Upper lobe of left lung (tissue), 6 donors: ENCODE results near the gene PNPLA6. TPM values are rescaled to one million over a fixed set of nuclear protein-coding genes. Genes with fewer than 3 reads are reported as not detected.

ENCODE experiments used
- ATAC-seq, 2 donors: fragments of 200-7000 bp; cut with Tn5 transposase; one replicate each; pipeline ENCODE4 v1.9.1; 2022; ENCODE audit warnings: mild to moderate bottlenecking in 2 of 2, moderate library complexity in 2 of 2; ENCODE audit not compliant: low FRiP score in 2 of 2
- DNase-seq, 2 donors: peaks; one replicate each; pipeline ENCODE4 v3.0.0-alpha.2; 2019 to 2020
- H3K27ac ChIP-seq, 4 donors: fragments of 200-600 bp; sonication (generic); one replicate each; pipeline ENCODE4 v1.5.1; 2016 to 2019
- H3K27me3 ChIP-seq, 4 donors: fragments of 200-600 bp; sonication (generic); one replicate each; pipeline ENCODE4 v1.5.1; 2017 to 2019
- H3K36me3 ChIP-seq, 4 donors: fragments of 200-600 bp; sonication (generic); one replicate each; pipeline ENCODE4 v1.5.1; 2016 to 2019
- H3K4me1 ChIP-seq, 4 donors: fragments of 200-600 bp; sonication (generic); one replicate each; pipeline ENCODE4 v1.5.1; 2018 to 2019
- H3K4me3 ChIP-seq, 4 donors: fragments of 200-600 bp; sonication (generic); one replicate each; pipeline ENCODE4 v1.5.1; 2017 to 2019; ENCODE audit warnings: mild to moderate bottlenecking in 2 of 4, moderate library complexity in 1 of 4
- H3K9me3 ChIP-seq, 4 donors: fragments of 200-600 bp; sonication (generic); one replicate each; pipeline ENCODE4 v1.5.1; 2018 to 2019
- CTCF ChIP-seq, 6 experiments: fragments of 450-650 bp in 4 of 6; fragments of 200-600 bp in 2 of 6; sonication (generic) in 2 of 6; IDR thresholded peaks; one replicate each; pipeline ENCODE4 v1.5.1; 2016 to 2019; ENCODE audit warnings: antibody characterized with exemption in 6 of 6
- EP300 ChIP-seq, 4 donors: sonication (generic); formaldehyde crosslinking; IDR thresholded peaks; one replicate each; pipeline ENCODE4 v1.5.1; 2017; ENCODE audit warnings: antibody characterized with exemption in 4 of 4, control low read depth in 2 of 4
- POLR2A ChIP-seq, 4 donors: fragments of 450-650 bp; IDR thresholded peaks; one replicate each; pipeline ENCODE4 v1.5.1; 2016 to 2017; ENCODE audit warnings: antibody characterized with exemption in 4 of 4, mild to moderate bottlenecking in 2 of 4
- POLR2AphosphoS5 ChIP-seq, 2 donors: sonication (generic); formaldehyde crosslinking; IDR thresholded peaks; one replicate each; pipeline ENCODE4 v1.5.1; 2017; ENCODE audit warnings: antibody characterized with exemption in 2 of 2
- WGBS, 2 donors: methylation state at CpG; one replicate each; pipeline ENCODE4 v1.1.5; 2017 to 2018; 5-methylcytosine and 5-hydroxymethylcytosine counted together
- total RNA-seq, 6 donors: library from RNA; depleted of rRNA in 4 of 6; stranded (reverse); fragments of >200 nt in 4 of 6; gene quantifications; one replicate each; pipeline versions ENCODE4 v1.1.0 to v1.2.1, GENCODE V29; 2016 to 2021
- donor health status: DM: no; HTN: no; CAD: no; lungs with moderate emphysema.
- donor health status: DM: no; HTN: yes; CAD: no; lungs with severe emphysema.

PNPLA6 gene
- total RNA-seq, 6 donors from 2014 or later, result 125 to 412 (median 328) TPM

- Histone ChIP-seq H3K9me3 (no peaks in the 10 kb centered on the region), H3K4me1 (peaks cover 21 to 37% (median 29%) of the 10 kb centered on the region in 4 donors), H3K36me3 (no peaks in the 10 kb centered on the region), H3K27ac (no peak overlapping the region), H3K27me3 (no peaks in the 10 kb centered on the region), H3K4me3 (no peak overlapping the region)
- TF ChIP-seq CTCF (IDR thresholded peaks at IDR 0.05), result no peak
- no peak for TF ChIP-seq EP300 (IDR thresholded peaks at IDR 0.05)
- no peak for TF ChIP-seq POLR2AphosphoS5 (IDR thresholded peaks at IDR 0.05)
- TF ChIP-seq POLR2A (IDR thresholded peaks at IDR 0.05), result no peak
- DNase-seq, result no peak
- no peak for ATAC-seq
- WGBS, 2 donors, result 59 to 66% methylated on average over 6 of the region's 6 CpGs
Observed at GRCh38 chr19:7512400-7512851, 23.1 kb upstream of the PNPLA6 start.

- Histone ChIP-seq H3K27me3 (no peaks in the 10 kb centered on the region), H3K36me3 (peaks cover 0 to under 1% (median 0%) of the 10 kb centered on the region in 4 donors), H3K4me1 (peaks cover 23 to 28% (median 24%) of the 10 kb centered on the region in 4 donors), H3K9me3 (no peaks in the 10 kb centered on the region), H3K4me3 (no peak overlapping the region), H3K27ac (peak overlapping the region; percentile 84 to 95 (median 86))
- ATAC-seq (no peak), DNase-seq (no peak)
- TF ChIP-seq CTCF (IDR thresholded peaks at IDR 0.05), result no peak
- TF ChIP-seq EP300 (IDR thresholded peaks at IDR 0.05), result no peak
- TF ChIP-seq POLR2A (IDR thresholded peaks at IDR 0.05), result no peak
- TF ChIP-seq POLR2AphosphoS5 (IDR thresholded peaks at IDR 0.05), result no peak
- 82 to 84% methylated on average over 5 of the region's 5 CpGs for WGBS, 2 donors
Observed at GRCh38 chr19:7513809-7514642, 21.5 kb upstream of the PNPLA6 start.

DNA sequence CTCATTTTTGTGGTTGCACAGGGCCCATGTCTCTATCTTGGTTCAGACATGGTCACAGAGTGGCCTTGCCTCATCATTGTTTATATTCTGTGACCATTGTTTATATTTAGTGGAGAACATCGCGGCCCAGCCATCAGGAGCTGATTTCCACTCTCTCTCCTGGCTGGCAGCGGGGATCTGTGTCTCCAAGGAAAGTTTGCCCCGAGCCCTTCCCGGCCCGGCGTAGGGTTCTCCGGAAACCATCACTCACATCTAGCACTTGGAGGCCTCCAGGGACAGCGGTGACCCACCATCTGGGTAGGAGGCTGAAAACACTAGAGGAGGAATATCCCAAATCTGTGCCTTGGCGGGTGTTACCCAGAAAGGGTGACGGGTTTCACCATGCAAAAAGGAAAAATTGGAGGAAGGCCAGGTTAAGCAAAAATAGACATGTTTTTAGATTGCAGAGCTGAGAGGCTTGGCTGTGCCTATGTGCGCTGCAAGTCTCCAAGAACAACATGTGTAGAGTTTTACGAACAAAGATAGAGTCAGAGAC lies 20.3 kb upstream of the PNPLA6 start:
- H3K27ac ChIP-seq, result peak overlapping the region; percentile 84 to 95 (median 86)
- peaks cover 23 to 28% (median 24%) of the 10 kb centered on the region in 4 donors for H3K4me1 ChIP-seq
- H3K4me3 ChIP-seq, result peak overlapping the region in 3 of 4 donors; percentile 74 to 85 (median 74)
- H3K27me3 ChIP-seq, result no peaks in the 10 kb centered on the region
- WGBS, 2 donors, result 48 to 64% methylated on average over 13 of the region's 13 CpGs
- DNase-seq (no peak), ATAC-seq (peak; percentile 12 to 27)
- TF ChIP-seq CTCF (IDR thresholded peaks at IDR 0.05) (no peak), EP300 (IDR thresholded peaks at IDR 0.05) (peak in 2 of 4 donors; percentile 76 to 85), POLR2AphosphoS5 (IDR thresholded peaks at IDR 0.05) (peak; percentile 62 to 81)
- H3K36me3 ChIP-seq, result peaks cover 0 to 12% (median 9%) of the 10 kb centered on the region in 4 donors
- no peaks in the 10 kb centered on the region for H3K9me3 ChIP-seq

DNA sequence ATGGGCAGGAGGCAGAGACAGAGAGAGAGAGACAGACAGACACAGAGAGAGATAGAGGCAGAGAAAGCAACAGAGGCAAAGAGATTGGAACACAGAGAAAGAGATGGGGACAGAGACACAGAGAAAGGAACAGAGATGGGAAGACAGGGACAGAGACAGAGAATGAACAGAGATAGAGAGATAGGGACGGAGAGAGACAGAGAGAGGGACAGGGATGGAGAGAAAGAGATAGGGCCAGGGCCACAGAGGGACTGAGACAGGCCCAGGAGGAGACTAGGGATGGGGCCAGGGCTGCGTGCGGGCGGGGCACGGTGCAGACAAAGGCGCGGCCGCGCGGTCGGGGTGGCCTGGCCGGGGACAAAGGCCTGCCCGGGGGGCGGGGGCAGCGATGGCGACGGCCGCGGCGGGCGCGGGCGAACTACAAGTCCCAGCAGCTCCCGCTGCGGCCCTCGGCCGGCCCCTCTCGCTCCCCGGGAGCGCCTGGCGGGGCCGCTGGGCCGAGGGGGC lies 19.8 kb upstream of the PNPLA6 start, which contains the start of gene ZNF358:
Gene ZNF358, plus strand, starts transcription at position 459 of the 507 bp plus-strand sequence. CDS start 3,140 bp downstream, outside the sequence.
- 2 to 3% methylated on average over 19 to 22 of the region's 33 CpGs for WGBS, 2 donors
- DNase-seq (peak; percentile 73 to 95), ATAC-seq (peak; percentile 73 to 94)
- H3K4me1 ChIP-seq, result peaks cover 23 to 28% (median 24%) of the 10 kb centered on the region in 4 donors
- peak within 1 kb of the TSS; percentile 64 to 85 (median 74) for H3K4me3 ChIP-seq
- peaks cover 0 to 17% (median 11%) of the 10 kb centered on the region in 4 donors for H3K36me3 ChIP-seq
- no peaks in the 10 kb centered on the region for H3K27me3 ChIP-seq
- peak within 1 kb of the TSS; percentile 86 to 95 (median 93) for H3K27ac ChIP-seq
- no peak for TF ChIP-seq CTCF (IDR thresholded peaks at IDR 0.05)
- no peak for TF ChIP-seq POLR2AphosphoS5 (IDR thresholded peaks at IDR 0.05)
- TF ChIP-seq POLR2A (IDR thresholded peaks at IDR 0.05), result no peak
- TF ChIP-seq EP300 (IDR thresholded peaks at IDR 0.05), result no peak
- no peaks in the 10 kb centered on the region for H3K9me3 ChIP-seq
